ENCODE results near the gene CNDP1. TPM values are rescaled to one million over a fixed set of nuclear protein-coding genes. Genes with fewer than 3 reads are reported as not detected.
"Not testable (repeated sequence)": the region's sequence is repeated elsewhere in the genome, so short reads cannot be mapped to it uniquely, and the experiment has no call there.

CNDP1 gene
- polyA plus RNA-seq, 4 donors: 0.20 to 1.6 (median 0.81) TPM

DNA sequence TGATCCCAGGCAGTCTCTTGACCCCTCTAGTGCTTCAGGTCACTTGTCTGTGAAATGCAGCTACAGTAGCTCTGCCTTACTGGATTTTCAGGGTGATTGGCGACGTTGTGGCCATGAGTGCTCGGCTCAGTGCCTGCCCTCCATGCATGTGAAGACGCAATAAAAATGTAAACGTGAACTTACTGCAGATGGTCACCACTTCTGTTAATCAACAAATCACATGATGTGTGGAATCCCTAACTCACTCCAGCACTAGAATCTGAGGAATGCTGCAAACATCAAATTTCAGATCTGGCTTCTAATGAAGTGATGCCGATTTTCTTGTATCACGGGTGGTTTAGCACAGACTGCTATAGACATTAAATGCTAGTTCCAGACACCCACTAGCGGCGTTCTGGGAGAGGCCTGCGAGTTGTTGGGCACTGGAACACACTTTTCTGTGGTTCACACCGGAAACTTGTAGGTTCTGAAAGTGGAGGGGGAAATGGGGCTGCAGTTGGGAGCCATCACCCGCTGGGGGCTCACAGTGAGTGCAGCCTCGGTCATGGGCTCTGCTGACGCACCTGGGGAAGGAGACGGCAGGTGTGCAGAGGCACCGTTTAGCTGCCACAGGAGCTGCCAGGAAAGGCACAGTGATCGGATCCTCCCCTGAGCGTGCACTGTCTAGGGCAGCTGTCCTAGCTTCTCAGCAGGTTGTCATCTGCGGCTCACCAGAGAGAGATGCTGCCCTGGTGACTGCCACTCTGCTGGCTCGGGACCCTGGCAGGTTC is 6.5 kb downstream of the CNDP1 start:
- DNase-seq (ENCODE audit: low read depth in 4 of 4, low spot score in 3 of 4): no peak

DNA sequence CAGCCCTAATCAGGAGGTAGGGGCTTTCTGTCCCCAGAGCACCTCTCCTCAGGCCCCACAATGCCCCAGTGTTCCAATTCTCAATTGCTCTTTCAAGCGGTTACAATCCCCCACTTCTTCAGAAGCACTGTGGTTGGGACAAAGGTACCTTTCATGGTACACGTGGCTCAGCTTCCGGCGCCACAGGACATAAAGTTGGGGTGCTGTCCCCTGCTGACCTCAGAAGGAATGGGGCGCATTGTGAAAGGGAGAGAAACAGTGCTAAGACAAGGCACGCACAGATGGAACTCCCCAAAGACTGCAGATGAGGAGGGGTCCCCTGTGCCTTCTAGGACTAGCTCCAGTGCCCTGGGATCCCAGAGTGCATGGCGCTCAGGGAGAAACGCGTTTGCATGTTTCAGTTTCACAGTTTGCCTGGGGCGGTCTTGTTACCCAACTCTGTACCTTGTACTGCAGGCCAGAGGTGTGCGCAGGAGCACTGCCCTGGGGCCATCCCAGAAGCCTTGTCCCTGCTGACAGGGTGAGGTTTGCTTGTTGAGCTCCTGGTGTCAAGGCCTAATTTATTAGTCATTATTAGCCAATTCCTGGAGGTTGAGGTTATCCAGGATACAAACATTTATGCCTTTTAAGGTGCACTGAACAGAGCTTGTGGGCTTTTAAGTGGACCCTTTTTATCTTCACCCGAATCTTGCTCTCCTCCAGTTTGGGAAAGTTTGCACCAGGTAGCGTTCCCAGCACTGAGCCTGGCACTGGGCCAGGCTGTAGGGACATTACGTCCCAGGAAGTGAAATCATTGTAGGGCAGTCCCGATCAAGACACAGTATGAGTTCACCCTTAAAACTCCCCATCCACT is 7.6 kb downstream of the CNDP1 start:
- DNase-seq (ENCODE audit: low read depth in 4 of 4, low spot score in 3 of 4): no peak

DNA sequence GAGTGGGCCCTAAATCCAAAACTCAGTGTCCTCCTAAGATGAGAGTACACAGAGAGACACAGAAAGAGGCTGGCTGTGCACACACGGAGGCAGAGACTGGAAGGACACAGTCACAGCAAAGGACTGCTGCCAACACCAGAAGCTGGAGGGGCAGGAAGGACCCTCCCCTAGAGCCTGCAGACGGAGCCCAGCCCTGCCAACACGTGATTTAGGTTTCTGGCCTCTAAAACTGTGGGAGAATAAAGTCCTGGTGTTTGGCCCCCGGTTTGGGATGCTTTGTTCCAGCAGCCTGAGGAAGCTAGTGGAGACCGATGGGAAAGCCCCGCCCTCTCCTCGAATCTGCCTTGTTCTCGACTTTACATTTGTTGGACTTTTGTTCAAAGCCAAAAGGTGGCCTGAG is 10.6 kb downstream of the CNDP1 start:
- DNase-seq (ENCODE audit: low read depth in 4 of 4, low spot score in 3 of 4): no peak

DNA sequence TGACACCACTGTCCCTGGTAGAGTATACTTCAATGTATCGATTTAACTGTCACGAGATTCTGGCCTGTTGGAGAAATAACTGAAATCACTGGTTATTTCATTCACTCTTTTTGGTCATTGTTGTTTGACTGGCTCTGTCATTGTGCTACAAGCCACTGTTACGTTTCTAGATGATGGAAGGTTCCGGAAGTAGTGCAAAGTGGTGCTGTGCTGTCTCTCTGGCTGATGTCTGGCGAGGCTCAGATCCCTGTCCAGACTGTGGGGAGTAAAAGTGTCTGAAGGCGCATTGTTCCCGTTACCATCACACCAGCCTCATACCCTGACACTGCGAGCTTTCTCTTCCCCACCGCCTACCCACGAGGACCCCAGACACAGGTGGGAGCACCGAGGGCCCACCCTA is 11.7 kb downstream of the CNDP1 start:
- no peak for DNase-seq (ENCODE audit: low read depth in 4 of 4, low spot score in 3 of 4)

DNA sequence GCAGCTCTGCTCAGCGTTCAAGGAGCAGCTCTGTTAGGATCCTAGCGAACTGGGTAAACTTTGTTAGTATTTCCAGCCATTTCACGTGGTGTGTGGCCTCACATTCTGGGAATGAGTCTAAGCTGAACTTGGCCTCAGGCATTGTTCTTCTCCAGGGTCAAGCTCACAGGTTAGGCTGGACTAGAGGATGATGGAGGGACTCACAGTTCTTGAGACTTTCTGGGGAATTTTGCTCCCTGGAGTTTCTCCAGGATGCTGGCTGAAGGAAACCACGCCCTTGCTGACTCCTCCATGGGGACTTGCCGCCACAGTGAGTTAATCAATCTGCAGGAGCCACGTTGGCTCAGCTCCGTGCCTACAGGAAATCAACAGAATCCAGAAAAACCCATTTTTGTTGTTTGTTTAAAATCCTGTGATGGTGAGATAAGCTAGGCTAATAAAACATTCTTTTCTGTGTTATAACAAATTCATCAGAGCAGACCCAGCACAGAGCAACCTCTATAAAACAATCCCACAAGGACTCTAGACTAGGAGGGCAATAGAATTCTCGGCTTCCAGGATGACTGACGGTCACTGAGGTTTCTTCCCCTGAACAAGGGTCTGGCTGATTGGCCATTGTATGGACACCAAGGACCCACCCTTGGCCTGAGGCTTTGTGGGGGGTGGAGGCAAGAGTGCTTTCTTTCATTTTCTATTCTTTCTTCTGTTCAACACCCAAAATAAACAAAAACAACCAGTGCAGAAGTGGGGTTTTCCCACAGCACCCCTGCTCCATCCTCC is 12.6 kb downstream of the CNDP1 start:
- DNase-seq (ENCODE audit: low read depth in 4 of 4, low spot score in 3 of 4): no peak

DNA sequence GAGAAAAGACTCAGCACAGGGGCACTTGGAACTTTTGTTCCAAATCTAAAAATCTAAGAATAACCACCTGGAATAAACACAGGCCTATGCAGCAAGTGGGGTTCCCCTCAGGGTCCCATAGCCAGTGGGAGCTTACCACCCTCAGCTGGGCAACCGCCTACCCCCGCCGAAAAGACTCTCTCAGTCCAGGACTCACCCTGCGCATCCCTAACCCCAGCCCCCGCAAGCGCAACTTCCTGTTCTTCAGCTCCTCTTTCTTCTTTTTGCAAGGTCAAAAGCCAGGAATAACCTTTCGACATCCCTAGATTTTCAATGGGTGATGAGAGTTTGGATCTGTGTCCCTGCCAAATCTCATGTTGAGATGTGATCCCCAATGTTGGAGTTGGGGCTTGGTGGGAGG is 13.6 kb downstream of the CNDP1 start:
- no peak for DNase-seq (ENCODE audit: low read depth in 4 of 4, low spot score in 3 of 4)

DNA sequence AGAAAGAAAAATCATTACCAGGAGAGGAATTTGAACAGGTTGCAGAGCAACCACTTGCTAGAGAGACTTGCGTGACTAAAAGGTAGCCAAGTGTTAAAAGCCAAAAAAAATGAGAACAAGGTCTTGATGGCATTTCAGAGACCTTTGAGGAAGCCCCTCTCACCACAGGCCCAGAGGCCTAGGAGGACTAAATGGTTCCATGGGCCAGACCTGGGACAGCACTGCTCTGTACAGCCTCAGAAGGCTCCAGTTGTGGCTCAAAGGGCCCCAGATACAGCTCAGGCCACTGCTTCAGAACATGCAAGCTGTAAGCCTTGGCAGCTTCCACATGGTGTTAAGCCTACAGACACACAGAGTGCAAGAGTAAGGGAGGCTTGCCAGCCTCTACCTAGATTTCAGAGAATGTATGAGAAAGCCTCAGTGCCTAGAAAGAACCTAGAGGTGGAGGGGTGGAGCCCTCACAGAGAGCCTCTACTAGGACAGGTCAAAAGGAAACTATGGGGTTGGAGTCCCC is 15.3 kb downstream of the CNDP1 start:
- no peak for DNase-seq (ENCODE audit: low read depth in 4 of 4, low spot score in 3 of 4)

DNA sequence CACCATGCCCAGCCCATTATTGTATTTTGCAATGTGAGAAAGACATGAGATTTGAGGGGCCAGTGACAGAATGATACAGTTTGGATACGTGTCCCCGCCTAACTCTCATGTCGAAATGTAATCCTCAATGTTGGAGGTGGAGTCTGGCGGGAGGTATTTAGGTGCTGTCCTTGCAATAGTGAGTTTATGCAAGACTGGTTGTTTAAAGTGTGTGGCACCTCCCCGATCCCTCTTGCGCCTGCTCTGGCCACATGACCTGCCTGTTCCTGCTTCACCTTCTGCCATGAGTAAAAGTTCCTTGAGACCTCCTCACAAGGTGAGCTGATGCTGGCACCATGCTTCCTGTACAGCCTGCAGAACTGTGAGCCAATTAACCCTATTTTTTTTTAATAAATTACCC is 16.6 kb downstream of the CNDP1 start:
- DNase-seq (ENCODE audit: low read depth in 4 of 4, low spot score in 3 of 4): no peak

DNA sequence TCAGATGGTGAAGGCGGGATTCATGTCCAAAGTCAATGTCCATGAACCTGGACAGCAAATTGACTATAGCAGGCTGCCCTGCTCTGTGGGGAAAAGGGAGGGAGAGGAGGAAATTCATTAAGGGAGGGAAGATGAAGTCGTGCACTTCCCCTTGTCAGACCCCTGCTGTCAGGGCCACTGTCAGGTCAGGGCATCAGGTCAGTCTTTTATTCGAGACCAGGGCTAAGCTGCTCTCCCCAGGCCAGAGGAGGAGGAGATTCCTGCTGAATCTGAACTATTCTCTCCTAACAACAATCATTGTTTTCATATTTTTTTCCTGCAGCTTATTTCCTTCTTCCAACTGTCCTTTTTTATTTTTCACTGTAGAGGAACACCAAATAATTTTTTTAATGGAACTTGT is 17.2 kb downstream of the CNDP1 start:
- DNase-seq (ENCODE audit: low read depth in 4 of 4, low spot score in 3 of 4): no peak

DNA sequence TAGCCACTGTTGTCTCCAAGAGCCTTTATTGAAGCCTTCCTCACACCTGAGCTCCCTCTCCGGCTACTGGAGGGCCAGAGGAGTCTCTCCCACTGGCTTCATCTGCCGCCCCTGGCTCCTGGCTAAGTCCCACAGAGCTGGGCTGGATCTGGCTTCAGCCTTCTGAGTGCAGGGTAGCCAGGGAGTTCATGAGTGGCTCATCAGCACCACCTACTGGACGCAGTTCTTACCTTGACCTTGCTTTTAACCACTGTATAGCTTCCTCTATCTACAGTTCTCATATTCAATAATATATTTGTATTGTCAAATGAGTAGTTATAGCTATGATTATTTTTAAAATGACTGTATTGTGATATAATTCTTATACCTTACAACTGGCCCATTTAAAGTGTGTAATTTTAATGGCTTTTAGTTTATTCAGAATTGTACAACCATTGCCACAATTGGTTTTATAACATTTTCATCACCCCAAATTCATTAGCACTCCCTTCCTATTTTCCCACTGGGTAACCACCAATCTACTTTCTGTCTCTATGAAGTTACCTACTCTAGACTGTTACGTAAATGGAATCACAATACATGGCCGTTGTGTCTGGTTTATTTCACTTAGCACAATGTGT is 17.7 kb downstream of the CNDP1 start:
- DNase-seq (ENCODE audit: low read depth in 4 of 4, low spot score in 3 of 4): peak; percentile 64 to 74 (median 66)

DNA sequence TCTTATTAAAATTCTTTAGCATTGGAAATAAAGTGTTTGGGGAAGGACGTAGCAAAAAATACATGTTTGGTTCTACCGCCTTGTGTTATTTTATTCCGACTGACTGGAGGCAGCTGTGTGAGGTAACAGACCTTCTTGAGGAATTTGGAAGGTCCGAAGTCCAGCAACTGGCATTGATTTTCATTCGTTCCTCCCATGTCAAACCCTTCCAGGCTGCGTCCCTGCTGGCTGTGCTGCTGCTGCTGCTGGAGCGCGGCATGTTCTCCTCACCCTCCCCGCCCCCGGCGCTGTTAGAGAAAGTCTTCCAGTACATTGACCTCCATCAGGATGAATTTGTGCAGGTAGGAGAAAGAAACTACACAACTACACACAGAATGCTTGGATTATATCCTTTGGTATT is 21.8 kb downstream of the CNDP1 start:
- no peak for DNase-seq (ENCODE audit: low read depth in 4 of 4, low spot score in 3 of 4)

DNA sequence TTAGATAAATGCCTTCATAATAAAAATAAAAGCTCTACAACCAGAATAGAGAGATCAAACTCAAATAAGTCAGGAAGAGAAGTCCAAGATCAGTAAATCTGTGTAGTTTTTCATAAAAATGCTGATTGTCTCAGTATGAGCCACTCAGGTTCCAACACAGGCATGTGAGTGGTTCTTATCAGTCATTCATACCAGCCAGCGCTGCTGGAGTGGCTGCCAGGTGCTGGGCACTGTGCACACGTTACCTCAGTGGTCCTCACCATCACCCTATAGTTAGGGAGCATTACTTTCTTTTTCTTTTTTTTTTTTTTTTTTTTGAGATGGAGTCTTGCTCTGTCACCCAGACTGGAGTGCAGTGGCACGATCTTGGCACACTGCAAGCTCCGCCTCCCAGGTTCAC is 23.8 kb downstream of the CNDP1 start:
- no peak for DNase-seq (ENCODE audit: low read depth in 4 of 4, low spot score in 3 of 4)

DNA sequence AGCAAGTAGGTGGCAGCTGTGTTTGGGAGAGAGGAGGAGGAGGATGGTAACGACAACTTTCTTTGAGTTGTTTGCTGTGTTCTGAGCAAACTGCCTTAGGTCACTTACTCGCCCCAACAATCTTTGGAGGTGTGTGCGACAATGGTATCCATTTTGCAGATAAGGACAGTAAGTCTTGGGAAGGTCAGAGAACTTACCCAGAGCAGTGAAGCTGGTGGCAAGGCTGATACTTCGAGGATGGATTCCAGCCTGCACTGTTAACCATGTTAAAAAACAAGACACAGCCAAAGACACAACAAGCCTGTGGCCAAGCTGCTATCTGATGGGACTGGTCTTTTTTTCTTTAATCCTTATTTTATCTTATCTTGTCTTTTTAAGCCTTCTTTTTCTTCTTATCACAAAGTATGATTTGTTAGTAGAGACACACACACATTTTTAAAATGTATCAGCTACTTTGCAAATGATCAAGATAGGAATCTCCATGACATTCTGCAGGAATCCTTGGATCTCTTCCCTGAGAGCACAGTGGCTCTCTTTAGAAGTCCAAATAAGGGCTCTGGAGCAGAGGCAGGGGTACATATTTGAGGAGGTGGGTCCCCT is 27.9 kb downstream of the CNDP1 start:
- DNase-seq (ENCODE audit: low read depth in 4 of 4, low spot score in 3 of 4): no peak

DNA sequence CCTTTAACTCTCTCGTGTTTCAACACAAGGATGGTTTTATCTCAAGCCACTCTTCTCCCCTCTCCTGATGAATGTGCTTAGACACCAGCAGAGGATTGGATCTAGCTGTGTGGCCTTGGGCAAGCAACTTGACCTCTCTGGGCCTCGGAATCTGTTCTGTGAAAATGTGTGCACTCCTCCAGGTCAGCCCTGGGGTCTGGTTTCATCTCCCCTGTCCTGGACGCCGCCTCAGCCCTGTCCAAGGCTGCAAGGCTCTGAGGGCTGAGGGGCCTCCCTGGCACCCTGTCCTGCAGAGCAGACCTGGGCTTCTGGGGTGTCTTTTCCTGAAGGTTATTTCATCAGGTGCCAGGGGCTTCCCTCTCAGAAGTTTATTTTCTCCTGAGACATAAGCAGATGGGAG is 28.5 kb downstream of the CNDP1 start:
- DNase-seq (ENCODE audit: low read depth in 4 of 4, low spot score in 3 of 4): no peak

DNA sequence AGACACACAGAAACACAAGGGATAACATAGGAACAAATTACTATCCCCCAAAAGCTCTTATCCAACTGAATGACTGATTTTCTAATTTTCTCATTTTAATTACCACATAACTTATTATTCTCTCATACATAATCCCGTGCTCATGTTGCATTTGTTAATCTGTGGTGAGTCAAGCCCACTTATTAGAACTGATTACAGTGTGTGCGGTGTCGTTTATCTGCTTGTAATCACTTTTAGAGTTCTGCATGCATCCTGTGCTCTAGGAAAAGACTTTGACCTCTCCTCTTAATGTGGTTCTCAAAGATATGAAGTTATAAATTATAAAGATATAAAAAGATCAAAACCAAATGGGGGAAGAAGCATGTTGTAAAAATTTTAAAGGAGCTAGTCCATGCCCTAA is 29.7 kb downstream of the CNDP1 start:
- no peak for DNase-seq (ENCODE audit: low read depth in 4 of 4, low spot score in 3 of 4)

DNA sequence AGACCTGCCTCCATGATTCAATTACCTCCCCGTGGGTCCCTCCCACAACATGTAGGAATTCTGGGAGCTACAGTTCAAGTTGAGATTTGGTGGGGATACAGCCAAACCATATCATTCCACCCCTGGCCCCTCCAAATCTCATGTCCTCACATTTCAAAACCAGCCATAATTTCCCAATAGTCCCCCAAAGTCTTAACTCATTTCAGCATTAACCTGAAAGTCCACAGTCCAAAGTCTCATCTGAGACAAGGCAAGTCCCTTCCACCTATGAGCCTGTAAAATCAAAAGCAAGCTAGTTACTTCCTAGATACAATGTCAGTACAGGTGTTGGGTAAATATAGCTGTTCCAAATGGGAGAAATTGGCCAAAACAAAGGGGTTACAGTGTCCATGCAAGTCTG is 30.9 kb downstream of the CNDP1 start:
- not testable (repeated sequence) for DNase-seq (ENCODE audit: low read depth in 4 of 4, low spot score in 3 of 4)

DNA sequence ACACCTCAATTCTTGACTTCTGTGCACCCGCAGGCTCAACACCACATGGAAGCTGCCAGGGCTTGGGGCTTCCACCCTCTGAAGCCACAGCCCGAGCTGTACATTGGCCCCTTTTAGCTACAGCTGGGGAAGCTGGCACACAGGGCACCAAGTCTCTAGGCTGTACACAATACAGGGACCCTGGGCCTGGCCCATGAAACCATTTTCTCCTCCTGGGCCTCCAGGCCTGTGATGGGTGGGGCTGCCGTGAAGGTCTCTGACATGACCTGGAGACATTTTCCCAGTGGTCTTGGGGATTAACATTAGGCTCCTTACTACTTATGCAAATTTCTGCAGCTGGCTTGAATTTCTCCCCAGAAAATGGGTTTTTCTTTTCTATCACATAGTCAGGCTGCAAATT is 31.7 kb downstream of the CNDP1 start:
- not testable (repeated sequence) for DNase-seq (ENCODE audit: low read depth in 4 of 4, low spot score in 3 of 4)

DNA sequence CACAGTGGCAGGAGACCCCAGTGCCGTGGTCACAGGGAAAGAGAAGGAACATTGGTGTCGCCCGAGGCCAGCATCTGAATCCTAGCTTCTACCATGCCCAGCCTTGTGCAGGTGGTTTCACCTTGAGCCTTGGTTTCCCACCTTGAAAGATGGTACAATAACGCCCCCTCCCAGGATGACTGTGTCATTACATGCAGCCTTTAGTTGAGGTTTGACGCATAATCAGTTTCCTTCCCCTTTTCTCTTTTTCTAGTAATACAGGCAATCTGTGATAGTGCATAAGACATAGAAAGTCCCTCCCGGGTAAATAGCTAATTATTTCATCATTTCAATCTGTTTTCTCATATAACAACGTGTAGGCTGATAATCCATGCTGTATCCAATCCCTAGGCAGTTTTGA is 33.5 kb downstream of the CNDP1 start:
- no peak for DNase-seq (ENCODE audit: low read depth in 4 of 4, low spot score in 3 of 4)

DNA sequence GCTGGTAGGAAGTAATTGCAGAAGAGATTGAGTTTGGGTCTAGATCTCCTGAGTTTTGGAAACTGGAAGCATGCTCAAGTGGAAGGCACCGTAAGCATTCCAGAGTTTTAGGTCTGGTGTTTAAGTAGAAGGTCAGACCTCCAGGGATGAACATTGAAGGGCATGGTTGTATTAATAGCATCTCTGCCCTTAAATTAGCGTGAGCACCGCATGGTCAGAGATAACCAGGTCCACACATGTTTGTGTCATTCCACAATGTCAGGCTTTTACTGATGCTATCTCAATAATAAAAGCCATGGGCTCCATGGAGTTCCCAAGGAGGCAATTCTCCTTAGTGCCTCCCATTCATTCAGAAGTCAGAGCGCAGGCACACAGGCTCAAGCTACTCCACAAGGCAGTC is 35.1 kb downstream of the CNDP1 start:
- DNase-seq (ENCODE audit: low read depth in 4 of 4, low spot score in 3 of 4): no peak

DNA sequence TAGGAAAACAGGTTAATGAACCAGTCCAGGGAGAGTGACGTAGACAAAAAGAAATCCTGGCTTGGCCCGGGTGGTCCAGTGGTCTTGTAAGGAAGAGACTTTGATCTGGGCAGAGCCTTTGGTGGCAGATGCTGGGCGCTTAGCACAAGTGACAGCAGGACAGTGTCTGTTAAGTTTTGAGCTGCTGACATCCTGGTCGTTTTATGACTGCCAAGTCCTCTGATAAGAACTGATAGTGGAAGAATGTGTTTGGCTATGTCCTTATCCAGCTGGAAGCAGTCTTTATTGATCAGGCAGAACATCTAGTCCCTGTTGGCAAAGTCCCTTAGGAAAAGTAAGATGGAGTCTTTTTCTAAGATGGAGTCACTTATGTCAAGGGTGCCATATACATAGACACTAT is 36.0 kb downstream of the CNDP1 start:
- DNase-seq (ENCODE audit: low read depth in 4 of 4, low spot score in 3 of 4): no peak

All from left renal pelvis (tissue), 4 donors.